Psoas muscle (tissue), 8 donors: ENCODE data around the gene PUS10. TPM values are rescaled to one million over a fixed set of nuclear protein-coding genes. Genes with fewer than 3 reads are reported as not detected.
A peak's percentile ranks its signal among the peaks of the same experiment; 100 is the strongest.

Experiments used
- ATAC-seq, 4 donors: fragments of 200-7000 bp; cut with Tn5 transposase; one replicate each; pipeline ENCODE4 v1.9.1; 2020; ENCODE audit warnings: moderate library complexity in 3 of 4, mild to moderate bottlenecking in 2 of 4
- DNase-seq, 2 donors: peaks; one replicate each; pipeline ENCODE4 v3.0.0-alpha.2; 2020
- H3K27ac ChIP-seq: fragments of 200-600 bp; one replicate; pipeline ENCODE4 v1.8.0; 2022
- H3K27me3 ChIP-seq, 3 donors: fragments of 200-600 bp in 1 of 3; one replicate each; pipeline versions ENCODE4 v1.6.1 to v1.8.0; 2013 to 2022; ENCODE audit warnings: low read length in 2 of 3, mild to moderate bottlenecking in 2 of 3, moderate library complexity in 1 of 3; ENCODE audit not compliant: insufficient read depth in 3 of 3
- H3K36me3 ChIP-seq, 2 donors: fragments of 200-600 bp in 1 of 2; one replicate each; pipeline versions ENCODE4 v1.6.1 to v1.8.0; 2013 to 2022; ENCODE audit warnings: low read depth in 1 of 2, mild to moderate bottlenecking in 1 of 2, moderate library complexity in 1 of 2; ENCODE audit not compliant: insufficient read depth in 1 of 2
- H3K4me1 ChIP-seq: fragments of 200-600 bp; one replicate; pipeline ENCODE4 v1.8.0; 2022
- H3K4me3 ChIP-seq: fragments of 200-600 bp; one replicate; pipeline ENCODE4 v1.8.0; 2022; ENCODE audit warnings: mild to moderate bottlenecking
- H3K9me3 ChIP-seq: fragments of 200-600 bp; one replicate; pipeline ENCODE4 v1.8.0; 2022
- CTCF ChIP-seq: fragments of 200-600 bp; IDR thresholded peaks from one replicate; pipeline ENCODE4 v1.8.0; 2022; ENCODE audit warnings: antibody characterized with exemption
- WGBS, 3 donors: extraction: QIAGEN DNeasy Blood & Tissue Kit; methylation state at CpG; one replicate each; pipeline versions ENCODE4 v1.1.6 to v1.1.7; 2013; 5-methylcytosine and 5-hydroxymethylcytosine counted together
- intact Hi-C, 2 donors: fragments of 100-400 bp; cut with DNase I; formaldehyde crosslinking; loops; one replicate each; pipeline versions ENCODE4 v1.11.0 to v1.14.2; 2022
- polyA plus RNA-seq, 3 donors: library from polyadenylated mRNA; stranded (reverse); fragments of 200-250 nt; gene quantifications; one replicate each; pipeline ENCODE4 v1.2.3, GENCODE V29; 2013
- total RNA-seq, 4 donors: library from RNA; stranded (reverse); fragmentation: NEBNext Ultra II Directional in 2 of 4; extraction: Animal tissue kit (Norgen Biotek cat#: 25700) in 2 of 4; gene quantifications; one replicate each; pipeline versions ENCODE4 v1.2.1 to v1.2.4, GENCODE V29; 2021 to 2023
- donor health status: healthy with polysubstance abuse.
- donor health status: DM: no; HTN: no; CAD: no; lungs with moderate emphysema.
- donor health status: Bipolar disorder and iron deficiency.
- donor health status: healthy.
- donor health status: DM: yes; HTN: yes; CAD: no.
- donor health status: DM: no; HTN: no; CAD: no.
- donor health status: DM: no; HTN: no; CAD: no.
- donor health status: DM: yes; HTN: yes; CAD: no.

The PUS10 gene
- total and polyA plus RNA-seq, 7 donors: 1.4 to 5.1 (median 2.9) TPM

DNA sequence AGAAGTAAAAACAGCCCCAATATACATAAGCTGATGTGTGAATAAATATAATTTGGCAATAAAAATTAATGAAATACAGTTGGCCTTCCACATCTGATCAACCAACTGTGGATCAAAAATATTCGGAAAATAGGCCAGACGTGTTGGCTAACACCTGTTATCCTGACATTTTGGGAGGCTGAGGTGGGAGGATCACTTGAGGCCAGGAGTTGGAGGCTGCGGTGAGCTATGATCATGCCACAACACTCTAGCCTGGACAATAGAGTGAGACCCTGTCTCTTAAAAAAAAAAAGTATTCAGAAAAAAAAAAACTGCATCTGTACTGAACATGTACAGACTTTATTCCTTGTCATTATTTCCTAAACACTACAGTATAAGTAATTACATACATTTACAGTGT is 11.5 kb upstream of the PUS10 start:
- intact Hi-C loops: no loop called here
- Histone ChIP-seq H3K27ac (no peak overlapping the region), H3K27me3 (no peaks in the 10 kb centered on the region), H3K36me3 (peaks cover 2 to 50% of the 10 kb centered on the region in 2 donors), H3K9me3 (no peaks in the 10 kb centered on the region), H3K4me3 (no peak overlapping the region), H3K4me1 (peaks cover 9% of the 10 kb centered on the region)
- TF ChIP-seq CTCF: no peak
- ATAC-seq: no peak
- no peak for DNase-seq
- 89 to 96% (median 93%) methylated on average over 3 of the region's 3 CpGs for WGBS, 3 donors

DNA sequence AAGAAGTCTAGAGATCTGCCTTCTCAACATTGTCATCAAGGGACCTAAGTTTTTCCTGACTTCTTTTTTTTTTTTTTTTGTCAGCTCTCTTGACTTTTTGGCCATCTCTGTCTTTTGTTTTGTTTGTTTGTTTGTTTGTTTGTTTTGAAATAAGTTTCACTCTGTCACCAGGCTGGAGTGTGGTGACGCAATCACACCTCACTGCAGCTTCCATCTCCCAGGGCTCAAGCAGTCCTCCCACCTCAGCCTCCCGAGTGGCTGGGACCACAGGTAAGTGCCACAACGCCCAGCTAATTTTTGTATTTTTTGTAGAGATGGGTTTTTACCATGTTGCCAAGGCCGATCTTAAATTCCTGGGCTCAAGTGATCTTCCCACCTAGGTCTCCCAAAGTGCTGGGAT is 5.6 kb upstream of the PUS10 start:
- H3K9me3 ChIP-seq: no peaks in the 10 kb centered on the region
- no peak for ATAC-seq
- intact Hi-C loops: no loop called here
- H3K27me3 ChIP-seq: no peaks in the 10 kb centered on the region
- peaks cover 0 to 21% of the 10 kb centered on the region in 2 donors for H3K36me3 ChIP-seq
- no peak for DNase-seq
- no peak overlapping the region for H3K27ac ChIP-seq
- no peak overlapping the region for H3K4me3 ChIP-seq
- no peak for TF ChIP-seq CTCF
- WGBS, 3 donors: 81 to 98% (median 86%) methylated on average over 4 of the region's 4 CpGs
- H3K4me1 ChIP-seq: peaks cover 20% of the 10 kb centered on the region

- WGBS, 3 donors: 84 to 94% (median 84%) methylated on average over 6 of the region's 6 CpGs
- DNase-seq: no peak
- TF ChIP-seq CTCF: no peak
- no peak for ATAC-seq
- peaks cover 0 to 8% of the 10 kb centered on the region in 2 donors for H3K36me3 ChIP-seq
- H3K27me3 ChIP-seq: no peaks in the 10 kb centered on the region
- H3K27ac ChIP-seq: no peak overlapping the region
- peaks cover 23% of the 10 kb centered on the region for H3K4me1 ChIP-seq
- H3K4me3 ChIP-seq: no peak overlapping the region
- H3K9me3 ChIP-seq: no peaks in the 10 kb centered on the region
- intact Hi-C loops: no loop called here
Measured at GRCh38 chr2:61021228-61021660, 3.2 kb upstream of the PUS10 start.

GRCh38 chr2:61018798-61019197 is 743 bp upstream of the PUS10 start:
- H3K27ac ChIP-seq: peak overlapping the region; percentile 94
- H3K9me3 ChIP-seq: no peaks in the 10 kb centered on the region
- H3K36me3 ChIP-seq: peaks cover 0 to 8% of the 10 kb centered on the region in 2 donors
- H3K4me1 ChIP-seq: peaks cover 22% of the 10 kb centered on the region
- DNase-seq (no peak), ATAC-seq (no peak)
- WGBS, 3 donors: 30 to 35% (median 32%) methylated on average over 6 of the region's 6 CpGs
- no peak for TF ChIP-seq CTCF
- intact Hi-C loops: loop anchor here in 1 of 2 donors (5.0 kb wide), 1 partner anchor 164 kb away; no protein-coding TSS in a partner anchor
- H3K4me3 ChIP-seq: peak overlapping the region; percentile 94
- H3K27me3 ChIP-seq: no peaks in the 10 kb centered on the region

DNA sequence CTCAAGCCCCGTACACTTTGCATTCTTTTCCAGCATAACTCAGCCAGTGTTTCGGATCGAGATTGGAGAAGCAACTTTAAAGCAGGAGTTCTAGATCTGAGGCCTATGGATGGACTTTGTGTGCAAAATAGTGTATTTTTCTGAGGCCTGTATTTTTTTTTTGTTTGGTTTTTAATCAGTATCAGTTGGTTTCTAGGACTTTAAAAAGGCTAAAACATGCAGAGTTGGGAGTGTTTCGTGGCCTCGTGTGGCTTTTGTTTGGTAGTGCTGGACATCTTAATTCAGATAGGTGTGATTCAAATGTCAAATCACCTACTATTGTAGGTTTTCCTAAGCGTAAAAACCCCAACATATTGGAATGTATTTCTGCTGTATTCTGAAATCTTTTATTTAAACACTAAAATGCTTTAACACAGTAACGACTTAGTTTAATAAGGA is 282 bp upstream of the PUS10 start:
- Histone ChIP-seq H3K4me1 (peaks cover 22% of the 10 kb centered on the region), H3K27me3 (no peaks in the 10 kb centered on the region), H3K36me3 (peaks cover 0 to 8% of the 10 kb centered on the region in 2 donors), H3K4me3 (peak overlapping the region; percentile 94), H3K27ac (peak overlapping the region; percentile 94), H3K9me3 (no peaks in the 10 kb centered on the region)
- DNase-seq (no peak), ATAC-seq (no peak)
- no peak for TF ChIP-seq CTCF
- intact Hi-C loops: loop anchor here in 1 of 2 donors (5.0 kb wide), 1 partner anchor 164 kb away; no protein-coding TSS in a partner anchor
- WGBS, 3 donors: 0 to 2% (median 1%) methylated on average over 7 of the region's 7 CpGs
